ENCODE results near the gene NADK. TPM values are rescaled to one million over a fixed set of nuclear protein-coding genes. Genes with fewer than 3 reads are reported as not detected.

NADK gene
- polyA plus RNA-seq, 2 donors = 32.1 to 39.7 TPM

Other genes starting within 250 kb of the NADK start
- gene TMEM240, start 237.8 kb downstream of the NADK start, polyA plus RNA-seq = 1 to 10 TPM; 2.1 to 3.1 TPM
- gene SSU72, start 203.6 kb downstream of the NADK start, polyA plus RNA-seq = 10 to 100 TPM; 67.7 to 91.4 TPM
- gene FNDC10, start 178.3 kb downstream of the NADK start, polyA plus RNA-seq = 1 to 10 TPM; 7.5 to 8.3 TPM
- gene MIB2, start 163.0 kb downstream of the NADK start, polyA plus RNA-seq = 100 to 1,000 TPM in 1 of 2 donors, 10 to 100 TPM in 1; 89.9 to 153 TPM
- gene MMP23B, start 146.3 kb downstream of the NADK start, polyA plus RNA-seq = 1 to 10 TPM in 1 of 2 donors, under 1 TPM in 1; 0.91 to 2.7 TPM
- gene CDK11B, start 119.5 kb downstream of the NADK start, polyA plus RNA-seq = 10 to 100 TPM; 20.6 to 21.0 TPM
- gene SLC35E2B, start 85.7 kb downstream of the NADK start, polyA plus RNA-seq = 10 to 100 TPM; 12.0 to 17.9 TPM
- gene CDK11A, start 54.1 kb downstream of the NADK start, polyA plus RNA-seq = 10 to 100 TPM; 15.4 to 56.7 TPM
- 10 to 100 TPM; 43.3 to 66.1 TPM for gene GNB1, start 112.6 kb upstream of the NADK start, polyA plus RNA-seq
- gene CALML6, start 136.8 kb upstream of the NADK start, polyA plus RNA-seq = under 1 TPM; 0.22 to 0.83 TPM
- 1 to 10 TPM; 2.1 TPM for gene TMEM52, start 140.8 kb upstream of the NADK start, polyA plus RNA-seq
- gene CFAP74, start 225.3 kb upstream of the NADK start, polyA plus RNA-seq = under 1 TPM; 0.04 TPM
- gene GABRD, start 240.9 kb upstream of the NADK start, polyA plus RNA-seq = under 1 TPM; 0.27 to 0.90 TPM

Measured in esophagus (tissue), 2 donors.